Astrocyte (in vitro differentiated cells and primary cell): ENCODE results near the gene GBA3. TPM values are rescaled to one million over a fixed set of nuclear protein-coding genes. Genes with fewer than 3 reads are reported as not detected.

Experiments used
- DNase-seq: peaks from one replicate; pipeline ENCODE4 v3.0.0-alpha.2; 2010; ENCODE audit warnings: low read depth
- FAIRE-seq: peaks from 2 replicates; lab custom pipeline; 2011; peaks lifted over from hg19 to GRCh38; lab: Jason Lieb, UNC
- H2AFZ ChIP-seq: 2 replicates; pipeline ENCODE4 v1.6.0; 2012; ENCODE audit warnings: low read depth, low read length, inconsistent platforms
- H3K27ac ChIP-seq: 2 replicates; pipeline ENCODE4 v1.5.1; 2011; ENCODE audit warnings: low read depth, low read length, inconsistent platforms
- H3K27me3 ChIP-seq: 2 replicates; pipeline ENCODE4 v1.6.0; 2011; ENCODE audit warnings: low read length, inconsistent platforms; ENCODE audit not compliant: insufficient read depth
- H3K36me3 ChIP-seq: 2 replicates; pipeline ENCODE4 v1.5.1; 2011; ENCODE audit warnings: low read length, inconsistent platforms; ENCODE audit not compliant: insufficient read depth
- H3K4me1 ChIP-seq: 2 replicates; pipeline ENCODE4 v1.5.1; 2011; ENCODE audit warnings: low read length, inconsistent platforms; ENCODE audit not compliant: insufficient read depth
- H3K4me2 ChIP-seq: 2 replicates; pipeline ENCODE4 v1.6.0; 2012; ENCODE audit warnings: low read length, inconsistent platforms
- H3K4me3 ChIP-seq: 2 replicates; pipeline ENCODE4 v1.5.1; 2011; ENCODE audit warnings: low read depth, mild to moderate bottlenecking, low read length, inconsistent platforms; ENCODE audit not compliant: insufficient read depth
- H3K79me2 ChIP-seq: 2 replicates; pipeline ENCODE4 v1.6.0; 2012; ENCODE audit warnings: mild to moderate bottlenecking, low read length, inconsistent platforms; ENCODE audit not compliant: insufficient read depth
- H3K9ac ChIP-seq: 2 replicates; pipeline ENCODE4 v1.6.0; 2012; ENCODE audit warnings: mild to moderate bottlenecking, low read length, inconsistent platforms
- H3K9me3 ChIP-seq: 2 replicates; pipeline ENCODE4 v1.5.1; 2012; ENCODE audit warnings: low read depth, mild to moderate bottlenecking, low read length, inconsistent platforms; ENCODE audit not compliant: insufficient read depth
- H4K20me1 ChIP-seq: 2 replicates; pipeline ENCODE4 v1.6.0; 2012; ENCODE audit warnings: low read length, inconsistent platforms; ENCODE audit not compliant: insufficient read depth
- H3K27ac Mint-ChIP-seq: one replicate; pipeline ENCODE4 v1.8.0; 2021; ENCODE audit warnings: mild to moderate bottlenecking, mixed read lengths; ENCODE audit not compliant: unreplicated experiment
- H3K27me3 Mint-ChIP-seq: one replicate; pipeline ENCODE4 v1.8.0; 2021; ENCODE audit warnings: low read depth, mixed read lengths; ENCODE audit not compliant: unreplicated experiment
- H3K36me3 Mint-ChIP-seq: one replicate; pipeline ENCODE4 v1.8.0; 2021; ENCODE audit warnings: low read depth, mixed read lengths; ENCODE audit not compliant: unreplicated experiment
- H3K4me1 Mint-ChIP-seq: one replicate; pipeline ENCODE4 v1.8.0; 2021; ENCODE audit warnings: low read depth, mixed read lengths; ENCODE audit not compliant: unreplicated experiment
- H3K4me3 Mint-ChIP-seq: one replicate; pipeline ENCODE4 v1.8.0; 2021; ENCODE audit warnings: mild to moderate bottlenecking, moderate library complexity, mixed read lengths; ENCODE audit not compliant: unreplicated experiment
- H3K9me3 Mint-ChIP-seq: one replicate; pipeline ENCODE4 v1.8.0; 2021; ENCODE audit warnings: mild to moderate bottlenecking, mixed read lengths; ENCODE audit not compliant: unreplicated experiment
- CTCF ChIP-seq: IDR thresholded peaks from 2 replicates; pipeline ENCODE4 v1.5.1; 2011; ENCODE audit warnings: low read depth, mild to moderate bottlenecking, inconsistent platforms, low read length, moderate library complexity; ENCODE audit not compliant: insufficient read depth
- EZH2 ChIP-seq: IDR thresholded peaks from 2 replicates; pipeline ENCODE4 v1.6.1; 2012; ENCODE audit warnings: mild to moderate bottlenecking, low read length, inconsistent platforms; ENCODE audit not compliant: insufficient read depth
- total RNA-seq: library from RNA; stranded (reverse); gene quantifications from 2 replicates; pipeline ENCODE4 v1.2.1, GENCODE V29; 2021

Gene GBA3
- total RNA-seq, 1 donor from 2014 or later, result not detected

DNA sequence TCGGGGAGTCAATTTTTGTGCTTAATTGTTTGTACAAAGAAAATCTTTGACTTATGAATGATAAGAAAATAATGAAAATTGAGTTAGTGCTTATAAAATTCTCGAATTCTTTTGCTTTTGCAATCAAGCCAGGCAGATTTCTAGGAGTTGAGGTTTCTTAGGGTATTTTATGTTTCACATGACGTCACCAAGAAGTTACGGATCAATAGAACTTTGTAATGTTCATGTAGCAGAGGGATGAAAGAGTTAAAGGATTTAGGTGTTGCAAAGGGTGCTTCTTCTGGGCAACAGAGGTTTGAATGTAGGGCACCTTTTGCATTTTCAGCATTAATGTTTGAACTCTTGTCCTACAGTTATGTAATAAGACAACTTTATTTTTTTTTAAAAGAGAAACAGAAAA is 19.4 kb downstream of the GBA3 start:
- Mint-ChIP-seq H3K4me3 (no peak overlapping the region), H3K27ac (no peak overlapping the region), H3K4me1 (no peaks in the 10 kb centered on the region), H3K36me3 (no peaks in the 10 kb centered on the region), H3K27me3 (no peaks in the 10 kb centered on the region), H3K9me3 (no peaks in the 10 kb centered on the region)
- Histone ChIP-seq H3K4me1 (no peaks in the 10 kb centered on the region), H3K79me2 (no peaks in the 10 kb centered on the region), H3K4me2 (no peak overlapping the region), H3K27me3 (no peaks in the 10 kb centered on the region), H3K9ac (no peak overlapping the region), H3K27ac (no peak overlapping the region), H3K9me3 (no peaks in the 10 kb centered on the region), H3K4me3 (no peak overlapping the region), H2AFZ (no peak overlapping the region), H3K36me3 (no peaks in the 10 kb centered on the region), H4K20me1 (no peaks in the 10 kb centered on the region)
- TF ChIP-seq EZH2, result no peak
- no peak for TF ChIP-seq CTCF
- no peak for FAIRE-seq
- DNase-seq, result no peak

DNA sequence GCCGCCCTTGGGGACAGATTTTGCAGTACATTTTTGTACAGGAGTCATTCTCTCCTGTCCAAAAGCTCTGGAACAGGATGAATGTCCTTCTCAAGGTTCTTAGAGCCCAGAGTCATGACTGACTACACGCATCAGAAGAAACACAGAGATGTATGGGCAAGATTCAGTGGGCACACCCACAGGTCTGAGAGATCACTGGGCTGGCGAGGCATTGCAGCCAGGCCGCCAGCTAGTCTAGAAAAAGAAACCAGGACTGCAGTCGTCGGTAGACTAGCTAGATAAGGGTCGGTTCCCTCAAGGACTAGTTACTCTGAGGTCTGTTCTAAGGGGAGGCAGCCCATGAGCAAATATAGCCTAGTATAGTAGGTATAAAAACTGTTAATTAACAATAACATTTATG is 19.8 kb downstream of the GBA3 start:
- Histone ChIP-seq H3K4me1 (no peaks in the 10 kb centered on the region), H3K27ac (no peak overlapping the region), H3K4me2 (no peak overlapping the region), H3K79me2 (no peaks in the 10 kb centered on the region), H3K4me3 (no peak overlapping the region), H3K27me3 (no peaks in the 10 kb centered on the region), H3K9me3 (no peaks in the 10 kb centered on the region), H2AFZ (no peak overlapping the region), H3K36me3 (no peaks in the 10 kb centered on the region), H3K9ac (no peak overlapping the region), H4K20me1 (no peaks in the 10 kb centered on the region)
- no peaks in the 10 kb centered on the region for H3K4me1 Mint-ChIP-seq
- no peaks in the 10 kb centered on the region for H3K9me3 Mint-ChIP-seq
- FAIRE-seq (no peak), DNase-seq (no peak)
- H3K27me3 Mint-ChIP-seq, result no peaks in the 10 kb centered on the region
- no peak overlapping the region for H3K27ac Mint-ChIP-seq
- H3K4me3 Mint-ChIP-seq, result no peak overlapping the region
- TF ChIP-seq CTCF (no peak), EZH2 (no peak)
- no peaks in the 10 kb centered on the region for H3K36me3 Mint-ChIP-seq

GRCh38 chr4:22713841-22714240 is 21.1 kb downstream of the GBA3 start:
- H3K9me3 ChIP-seq, result no peaks in the 10 kb centered on the region
- H3K36me3 ChIP-seq, result no peaks in the 10 kb centered on the region
- no peaks in the 10 kb centered on the region for H4K20me1 ChIP-seq
- no peak overlapping the region for H2AFZ ChIP-seq
- no peaks in the 10 kb centered on the region for H3K4me1 Mint-ChIP-seq
- H3K9ac ChIP-seq, result no peak overlapping the region
- FAIRE-seq (no peak), DNase-seq (no peak)
- H3K27ac ChIP-seq, result no peak overlapping the region
- H3K79me2 ChIP-seq, result no peaks in the 10 kb centered on the region
- H3K27me3 ChIP-seq, result no peaks in the 10 kb centered on the region
- no peak overlapping the region for H3K27ac Mint-ChIP-seq
- no peaks in the 10 kb centered on the region for H3K4me1 ChIP-seq
- H3K27me3 Mint-ChIP-seq, result no peaks in the 10 kb centered on the region
- no peaks in the 10 kb centered on the region for H3K36me3 Mint-ChIP-seq
- H3K4me3 Mint-ChIP-seq, result no peak overlapping the region
- no peak overlapping the region for H3K4me2 ChIP-seq
- no peak overlapping the region for H3K4me3 ChIP-seq
- no peaks in the 10 kb centered on the region for H3K9me3 Mint-ChIP-seq
- no peak for TF ChIP-seq EZH2
- TF ChIP-seq CTCF, result no peak
